HFFc6 (cell line): Measurements from ENCODE around the gene PC. TPM values are rescaled to one million over a fixed set of nuclear protein-coding genes. Genes with fewer than 3 reads are reported as not detected.

Source experiments
- DNase-seq: peaks from one replicate; pipeline ENCODE4 v3.0.0-alpha.2; 2018
- H3K27ac Mint-ChIP-seq: 2 replicates; pipeline ENCODE4 v1.8.0; 2020; ENCODE audit warnings: mild to moderate bottlenecking, mixed read lengths
- H3K27me3 Mint-ChIP-seq: 2 replicates; pipeline ENCODE4 v1.8.0; 2021; ENCODE audit warnings: mild to moderate bottlenecking, moderate library complexity, mixed read lengths; ENCODE audit not compliant: insufficient read depth
- H3K36me3 Mint-ChIP-seq: 2 replicates; pipeline ENCODE4 v1.8.0; 2021; ENCODE audit warnings: low read depth, mixed read lengths
- H3K4me1 Mint-ChIP-seq: 2 replicates; pipeline ENCODE4 v1.8.0; 2020; ENCODE audit warnings: low read depth, mixed read lengths
- H3K4me3 Mint-ChIP-seq: 2 replicates; pipeline ENCODE4 v1.8.0; 2020; ENCODE audit warnings: mild to moderate bottlenecking, moderate library complexity, mixed read lengths
- H3K9me3 Mint-ChIP-seq: 2 replicates; pipeline ENCODE4 v1.8.0; 2020; ENCODE audit warnings: mild to moderate bottlenecking, mixed read lengths
- total RNA-seq, 6 experiments: library from RNA; stranded (reverse); fragmentation: NEBNext Ultra II Directional; extraction: Animal tissue kit (Norgen Biotek cat#: 25700); gene quantifications; 2 replicates in 1 of 6; 3 replicates in 5 of 6; pipeline ENCODE4 v1.2.3, GENCODE V29; 2021
- TF ChIP-seq, protein P1 (sequence below): fragments of 200-600 bp; sonication (generic); IDR thresholded peaks from 2 replicates; pipeline ENCODE4 v1.5.0; 2021; ENCODE audit warnings: antibody characterized with exemption, mild to moderate bottlenecking

PC gene
- total RNA-seq, 6 experiments from 2014 or later, result 13.2 to 21.8 (median 19.3) TPM

DNA sequence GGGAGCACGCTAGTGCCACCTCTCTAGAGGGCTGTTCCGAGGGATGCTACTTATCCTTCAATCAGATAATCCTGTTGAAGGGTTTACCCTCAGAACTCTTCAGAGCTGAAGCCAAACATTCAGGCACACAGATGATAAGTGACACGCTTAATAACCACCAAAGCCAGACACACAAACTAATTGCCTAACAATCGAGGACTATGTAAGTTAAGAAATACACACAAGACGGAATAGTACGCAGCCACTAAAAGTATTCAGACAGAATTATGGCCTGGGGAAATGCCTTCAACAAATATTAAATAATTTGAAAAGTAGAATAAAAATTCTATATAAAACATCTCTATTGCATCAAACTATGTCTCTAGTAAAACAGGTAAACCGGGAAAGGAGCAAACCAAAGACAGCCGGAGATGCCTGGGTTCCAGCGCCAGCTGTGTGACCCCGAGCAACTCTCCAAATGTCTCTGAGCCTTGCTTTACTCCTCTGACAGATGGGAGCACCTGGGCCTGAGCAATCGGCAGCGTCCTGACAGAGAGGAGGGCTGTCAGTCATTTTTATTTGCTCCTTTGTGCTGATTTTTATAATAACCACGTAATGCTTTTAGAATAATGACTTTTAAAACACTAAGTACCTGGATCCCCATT is 90.0 kb downstream of the PC start:
- no peak for DNase-seq
- Mint-ChIP-seq H3K4me1 (no peaks in the 10 kb centered on the region), H3K4me3 (no peak overlapping the region), H3K27ac (no peak overlapping the region), H3K9me3 (no peaks in the 10 kb centered on the region), H3K36me3 (peaks cover 4% of the 10 kb centered on the region; the same call in 1 of the 2 replicates), H3K27me3 (peaks cover 3% of the 10 kb centered on the region)
- TF ChIP-seq, protein P1, sequence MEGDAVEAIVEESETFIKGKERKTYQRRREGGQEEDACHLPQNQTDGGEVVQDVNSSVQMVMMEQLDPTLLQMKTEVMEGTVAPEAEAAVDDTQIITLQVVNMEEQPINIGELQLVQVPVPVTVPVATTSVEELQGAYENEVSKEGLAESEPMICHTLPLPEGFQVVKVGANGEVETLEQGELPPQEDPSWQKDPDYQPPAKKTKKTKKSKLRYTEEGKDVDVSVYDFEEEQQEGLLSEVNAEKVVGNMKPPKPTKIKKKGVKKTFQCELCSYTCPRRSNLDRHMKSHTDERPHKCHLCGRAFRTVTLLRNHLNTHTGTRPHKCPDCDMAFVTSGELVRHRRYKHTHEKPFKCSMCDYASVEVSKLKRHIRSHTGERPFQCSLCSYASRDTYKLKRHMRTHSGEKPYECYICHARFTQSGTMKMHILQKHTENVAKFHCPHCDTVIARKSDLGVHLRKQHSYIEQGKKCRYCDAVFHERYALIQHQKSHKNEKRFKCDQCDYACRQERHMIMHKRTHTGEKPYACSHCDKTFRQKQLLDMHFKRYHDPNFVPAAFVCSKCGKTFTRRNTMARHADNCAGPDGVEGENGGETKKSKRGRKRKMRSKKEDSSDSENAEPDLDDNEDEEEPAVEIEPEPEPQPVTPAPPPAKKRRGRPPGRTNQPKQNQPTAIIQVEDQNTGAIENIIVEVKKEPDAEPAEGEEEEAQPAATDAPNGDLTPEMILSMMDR, result no peak

DNA sequence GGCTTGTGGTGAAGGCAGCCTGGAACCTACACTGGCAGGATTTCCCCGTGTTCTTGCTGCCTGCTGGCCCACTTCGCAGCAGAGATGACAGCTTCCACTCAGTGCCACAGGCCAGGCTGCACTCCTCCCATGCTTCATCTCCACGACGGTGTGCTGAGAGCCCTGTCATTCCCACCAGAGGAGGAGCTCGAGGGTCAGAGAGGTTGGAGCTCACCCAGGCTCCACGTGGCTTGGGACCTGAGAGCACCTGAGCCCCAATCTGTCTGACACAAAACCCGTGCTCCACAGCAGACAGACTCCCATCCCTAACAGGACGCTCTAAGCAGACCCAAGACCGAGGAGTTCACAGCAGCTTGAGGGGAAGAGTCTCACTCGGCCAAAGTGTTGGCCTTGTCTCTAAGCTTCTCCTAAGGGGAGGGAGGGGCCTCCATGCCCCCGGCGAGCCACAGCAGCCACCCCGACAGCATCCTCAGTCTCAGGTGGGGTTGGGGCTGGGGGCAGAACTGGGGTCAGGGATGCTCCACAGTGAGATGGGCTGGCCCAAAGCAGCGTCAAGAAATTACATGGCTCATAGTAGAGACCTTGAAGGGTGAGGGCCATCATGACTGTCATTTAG is 90.7 kb downstream of the PC start:
- TF ChIP-seq, protein P1, result no peak
- no peak for DNase-seq
- Mint-ChIP-seq H3K36me3 (peaks cover 4% of the 10 kb centered on the region; the same call in 1 of the 2 replicates), H3K4me1 (no peaks in the 10 kb centered on the region), H3K4me3 (no peak overlapping the region), H3K27me3 (peaks cover 6% of the 10 kb centered on the region), H3K9me3 (no peaks in the 10 kb centered on the region), H3K27ac (no peak overlapping the region)

DNA sequence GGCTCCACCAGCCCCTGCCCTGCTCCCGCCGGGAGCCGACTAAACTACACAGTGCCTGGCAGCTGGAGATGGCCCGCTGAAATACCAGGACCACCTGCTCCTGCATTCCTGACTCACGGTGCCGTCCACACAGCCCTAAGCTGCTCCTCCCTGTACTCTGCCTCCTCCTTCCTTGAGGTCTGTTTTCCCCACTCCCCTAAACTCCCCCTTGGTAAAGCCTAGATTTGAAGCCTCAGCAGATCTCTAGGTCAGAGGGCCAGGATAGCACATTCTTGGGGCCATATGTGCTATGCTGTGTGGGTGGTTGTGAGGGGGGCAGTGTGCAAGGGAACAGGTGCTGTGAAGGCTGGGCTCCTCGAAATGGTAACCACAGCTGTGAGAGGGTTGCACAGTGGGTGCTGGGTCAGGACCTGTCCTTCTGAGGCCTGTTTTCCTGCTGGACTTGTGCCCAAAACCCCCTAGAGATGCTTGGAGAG is 91.6 kb downstream of the PC start:
- H3K4me1 Mint-ChIP-seq, result no peaks in the 10 kb centered on the region
- H3K36me3 Mint-ChIP-seq, result peaks cover 4% of the 10 kb centered on the region; the same call in 1 of the 2 replicates
- no peak overlapping the region for H3K27ac Mint-ChIP-seq
- peaks cover 6% of the 10 kb centered on the region for H3K27me3 Mint-ChIP-seq
- TF ChIP-seq, protein P1, result no peak
- H3K4me3 Mint-ChIP-seq, result no peak overlapping the region
- DNase-seq, result no peak
- H3K9me3 Mint-ChIP-seq, result no peaks in the 10 kb centered on the region

DNA sequence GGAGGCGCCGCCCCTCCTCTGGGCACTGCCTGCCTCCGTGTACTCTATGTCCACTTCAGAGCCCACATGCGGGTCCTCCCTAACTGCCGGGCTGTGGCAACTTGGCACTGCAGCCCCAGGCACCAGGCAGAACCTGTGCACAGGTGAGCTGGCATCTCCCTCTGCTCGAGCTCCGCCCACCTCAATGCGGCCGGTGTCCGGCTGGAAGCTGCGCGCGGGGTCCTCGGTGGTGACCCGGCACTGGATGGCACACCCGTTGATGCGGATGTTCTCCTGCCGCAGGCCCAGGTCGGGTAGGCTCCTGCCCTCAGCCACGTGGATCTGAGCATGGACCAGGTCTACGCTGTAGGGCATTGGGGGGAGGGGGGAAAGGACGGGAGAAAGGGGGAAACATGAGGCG is 92.2 kb downstream of the PC start:
- DNase-seq, result no peak
- H3K4me3 Mint-ChIP-seq, result no peak overlapping the region

DNA sequence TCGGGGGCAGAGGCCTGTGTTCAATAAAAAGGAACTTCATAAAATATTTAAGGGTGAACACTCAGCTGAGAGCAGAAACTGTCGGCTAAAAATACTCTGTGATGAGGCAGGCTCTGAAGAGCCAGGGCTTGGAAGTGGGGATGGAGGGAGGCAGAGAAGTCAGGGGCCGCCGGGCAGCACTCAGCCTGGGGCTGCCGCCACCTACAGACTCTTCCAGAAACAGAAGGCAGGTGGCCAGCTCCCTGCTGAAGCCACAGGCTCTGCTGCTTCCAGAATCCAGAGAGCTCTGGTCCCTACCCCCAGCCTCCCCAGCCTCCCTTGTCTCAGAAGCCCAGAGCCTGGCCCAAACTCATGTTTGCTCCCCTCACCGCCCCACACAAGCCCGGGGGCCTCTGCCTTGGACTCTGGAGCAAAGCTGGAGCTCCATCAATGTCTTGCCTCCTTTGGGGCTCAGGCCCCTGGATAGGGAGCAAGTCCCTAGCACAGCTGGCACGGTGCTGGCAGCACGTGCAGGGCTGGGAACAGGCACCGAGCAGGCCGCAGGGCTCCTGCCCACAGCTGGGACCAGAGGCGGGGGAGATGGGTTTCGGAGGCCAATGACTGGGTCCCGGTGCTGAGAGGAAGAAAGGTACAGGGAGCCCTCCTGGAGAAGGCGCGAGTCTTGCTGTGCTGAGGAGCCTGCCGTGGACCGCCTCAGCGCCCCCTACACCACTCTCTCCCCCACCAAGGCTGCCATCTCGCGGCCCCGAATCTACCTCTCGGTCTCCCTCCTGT is 93.1 kb downstream of the PC start:
- Mint-ChIP-seq H3K36me3 (peaks cover 4% of the 10 kb centered on the region; the same call in 1 of the 2 replicates), H3K4me3 (no peak overlapping the region), H3K4me1 (no peaks in the 10 kb centered on the region), H3K27ac (no peak overlapping the region), H3K9me3 (no peaks in the 10 kb centered on the region), H3K27me3 (peaks cover 6% of the 10 kb centered on the region)
- DNase-seq, result no peak
- TF ChIP-seq, protein P1, result no peak; the same call in 1 of the 2 replicates

More for the DNA sequence above, 92.2 kb downstream of the PC start:
- Mint-ChIP-seq H3K9me3 (no peaks in the 10 kb centered on the region), H3K27me3 (peaks cover 6% of the 10 kb centered on the region), H3K4me1 (no peaks in the 10 kb centered on the region), H3K36me3 (peaks cover 4% of the 10 kb centered on the region; the same call in 1 of the 2 replicates), H3K27ac (no peak overlapping the region)
- TF ChIP-seq, protein P1, result no peak
